Activated CD8-positive, alpha-beta memory T cell treated with anti-CD3 and anti-CD28 coated beads for 36 hours (primary cell): Measurements from ENCODE around the gene CENPA. TPM values are rescaled to one million over a fixed set of nuclear protein-coding genes. Genes with fewer than 3 reads are reported as not detected.
"Not testable (repeated sequence)": the region's sequence is repeated elsewhere in the genome, so short reads cannot be mapped to it uniquely, and the experiment has no call there.

Experiments used
- CTCF ChIA-PET: fragments of 350-600 bp; sonication (Branson Sonifier 250); formaldehyde crosslinking; loops from one replicate; lab custom pipeline; 2021; ENCODE audit warnings: antibody characterized with exemption; lab: Charles Lee
- POLR2A ChIA-PET: fragments of 350-600 bp; sonication (Branson Sonifier 250); formaldehyde crosslinking; loops from one replicate; lab custom pipeline; 2021; ENCODE audit warnings: antibody characterized with exemption; lab: Charles Lee
- total RNA-seq, 2 experiments: library from RNA; stranded (reverse); gene quantifications; one replicate each; pipeline ENCODE4 v1.2.3, GENCODE V29; 2021

The CENPA gene
- total RNA-seq, 2 experiments from 2014 or later: 27.2 to 27.8 TPM

DNA sequence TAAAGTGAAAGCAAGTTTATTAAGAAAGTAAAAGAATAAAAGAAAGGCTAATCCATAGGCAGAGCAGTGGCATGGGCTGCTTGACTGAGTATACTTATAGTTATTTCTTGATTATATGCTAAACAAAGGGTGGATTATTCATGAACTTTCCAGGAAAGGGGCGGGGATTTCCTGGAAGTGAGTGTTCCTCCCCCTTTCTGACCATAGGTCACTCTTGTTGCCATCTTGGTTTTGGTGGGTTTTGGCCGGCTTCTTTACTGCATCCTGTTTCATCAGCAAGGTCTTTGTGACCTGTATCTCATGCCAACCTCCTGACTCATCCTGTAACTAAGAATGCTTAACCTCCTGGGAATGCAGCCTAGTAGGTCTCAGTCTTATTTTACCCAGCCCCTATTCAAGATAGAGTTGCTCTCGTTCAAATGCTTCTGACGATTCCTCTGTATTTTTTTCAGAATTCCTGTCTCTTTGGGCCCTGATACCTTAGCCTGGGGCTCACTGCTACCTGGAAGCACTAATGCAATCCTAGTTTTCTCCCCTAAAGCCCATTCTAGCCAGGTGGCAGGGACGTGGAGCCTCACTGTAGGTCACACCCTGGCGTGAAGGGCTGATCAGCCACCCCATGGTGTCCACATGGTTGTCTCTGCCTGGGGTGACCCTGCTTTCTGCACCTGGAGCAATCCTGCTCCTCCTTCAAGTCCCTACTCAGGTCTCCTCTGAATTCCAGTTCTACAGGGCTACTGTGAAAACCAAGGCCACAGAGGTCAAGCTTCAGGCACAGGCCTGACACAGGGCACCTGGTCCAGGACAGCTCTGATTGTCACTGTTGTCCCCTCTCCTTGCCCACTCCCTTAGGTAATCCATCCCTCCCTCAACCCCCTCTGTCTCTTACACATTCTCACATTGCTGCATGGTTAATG, 27.7 kb upstream of the CENPA start:
- CTCF ChIA-PET: interaction anchor here (1.2 kb wide), 1 partner anchor 12 kb away, joined by 3 read pairs; no protein-coding TSS in a partner anchor
- POLR2A ChIA-PET: no interaction called here

DNA sequence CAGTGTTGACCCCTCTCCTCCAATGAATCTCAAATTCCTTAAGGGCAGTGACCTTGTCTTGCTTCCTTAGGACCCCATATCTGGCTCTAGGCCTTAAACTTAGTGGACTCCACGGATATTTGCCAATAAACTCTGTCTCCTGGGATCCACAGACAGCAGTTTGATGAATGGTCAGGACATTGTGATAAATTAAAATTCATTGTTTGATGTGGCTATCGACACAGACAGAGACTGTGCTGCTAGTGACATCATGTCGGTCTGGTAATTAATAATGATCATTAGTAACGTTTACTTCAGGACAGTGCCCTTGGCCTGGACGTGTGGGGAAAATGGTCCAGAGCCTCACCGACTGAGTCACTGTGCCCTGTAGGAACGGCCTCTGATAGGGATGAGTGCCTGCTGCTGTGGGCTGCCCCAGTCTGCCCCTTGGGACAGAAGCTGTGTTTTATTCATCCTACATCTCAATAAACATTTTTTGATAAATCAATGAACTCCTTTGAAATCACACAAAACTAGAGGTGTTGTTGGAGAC, 27.0 kb upstream of the CENPA start:
- ChIA-PET POLR2A (no interaction called here), CTCF (no interaction called here)

DNA sequence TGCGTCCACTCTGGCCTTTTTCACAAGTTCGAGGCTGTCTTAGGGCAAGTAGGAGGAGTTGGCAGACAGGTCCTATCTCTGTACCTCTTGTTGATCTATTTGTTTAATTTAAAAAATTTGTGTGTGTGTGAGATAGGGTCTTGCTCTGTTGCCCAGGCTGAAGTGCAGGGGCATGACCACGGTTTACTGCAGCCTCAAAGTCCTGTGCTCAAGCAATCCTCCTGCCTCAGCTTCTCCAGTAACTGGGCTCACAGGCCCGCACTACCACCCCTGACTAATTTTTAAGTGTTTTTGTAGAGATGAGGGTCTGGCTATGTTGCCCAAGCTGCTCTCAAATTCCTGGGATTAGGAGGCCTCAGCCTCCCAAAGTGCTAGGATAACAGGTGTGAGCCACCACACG, 26.0 kb upstream of the CENPA start:
- ChIA-PET CTCF (no interaction called here), POLR2A (no interaction called here)

DNA sequence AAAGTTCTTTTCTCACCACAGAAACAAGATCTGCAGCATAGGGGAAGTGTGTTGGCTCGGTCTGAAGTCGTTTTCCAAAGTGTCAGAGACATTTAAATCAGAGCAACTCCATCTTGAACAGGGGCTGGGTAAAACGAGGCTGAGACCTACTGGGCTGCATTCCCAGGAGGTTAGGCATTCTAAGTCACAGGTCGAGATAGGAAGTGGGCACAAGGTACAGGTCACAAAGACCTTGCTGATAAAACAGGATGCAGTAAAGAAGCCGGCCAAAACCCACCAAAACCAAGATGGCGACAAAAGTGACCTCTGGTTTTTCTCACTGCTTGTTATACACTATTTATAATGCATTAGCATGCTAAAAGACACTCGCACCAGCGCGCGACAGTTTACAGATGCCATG, 24.9 kb upstream of the CENPA start:
- POLR2A ChIA-PET, CTCF ChIA-PET: not testable (repeated sequence)

DNA sequence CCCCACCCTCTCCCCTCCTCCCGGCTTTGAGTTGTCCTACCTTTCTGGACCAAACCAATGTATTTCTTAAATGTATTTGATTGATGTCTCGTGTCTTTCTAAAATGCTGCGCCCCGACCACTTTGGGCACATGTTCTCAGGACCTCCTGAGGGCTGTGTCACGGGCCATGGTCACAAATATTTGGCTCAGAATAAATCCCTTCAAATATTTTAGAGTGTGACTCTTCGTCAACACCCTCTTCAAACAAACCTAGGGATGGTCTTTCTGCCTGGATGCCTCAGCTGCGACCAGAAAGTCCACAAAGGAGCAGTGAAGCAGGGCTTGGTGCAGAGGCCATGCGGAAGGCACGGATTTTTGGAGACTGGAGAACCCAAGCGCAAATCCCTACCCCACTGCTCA, 22.8 kb upstream of the CENPA start:
- POLR2A ChIA-PET: interaction anchor here (0.7 kb wide), 1 partner anchor 49 kb away, joined by 3 read pairs; no protein-coding TSS in a partner anchor
- CTCF ChIA-PET: interaction anchor here (1.1 kb wide), 1 partner anchor 19 kb away, joined by 3 read pairs; no protein-coding TSS in a partner anchor

DNA sequence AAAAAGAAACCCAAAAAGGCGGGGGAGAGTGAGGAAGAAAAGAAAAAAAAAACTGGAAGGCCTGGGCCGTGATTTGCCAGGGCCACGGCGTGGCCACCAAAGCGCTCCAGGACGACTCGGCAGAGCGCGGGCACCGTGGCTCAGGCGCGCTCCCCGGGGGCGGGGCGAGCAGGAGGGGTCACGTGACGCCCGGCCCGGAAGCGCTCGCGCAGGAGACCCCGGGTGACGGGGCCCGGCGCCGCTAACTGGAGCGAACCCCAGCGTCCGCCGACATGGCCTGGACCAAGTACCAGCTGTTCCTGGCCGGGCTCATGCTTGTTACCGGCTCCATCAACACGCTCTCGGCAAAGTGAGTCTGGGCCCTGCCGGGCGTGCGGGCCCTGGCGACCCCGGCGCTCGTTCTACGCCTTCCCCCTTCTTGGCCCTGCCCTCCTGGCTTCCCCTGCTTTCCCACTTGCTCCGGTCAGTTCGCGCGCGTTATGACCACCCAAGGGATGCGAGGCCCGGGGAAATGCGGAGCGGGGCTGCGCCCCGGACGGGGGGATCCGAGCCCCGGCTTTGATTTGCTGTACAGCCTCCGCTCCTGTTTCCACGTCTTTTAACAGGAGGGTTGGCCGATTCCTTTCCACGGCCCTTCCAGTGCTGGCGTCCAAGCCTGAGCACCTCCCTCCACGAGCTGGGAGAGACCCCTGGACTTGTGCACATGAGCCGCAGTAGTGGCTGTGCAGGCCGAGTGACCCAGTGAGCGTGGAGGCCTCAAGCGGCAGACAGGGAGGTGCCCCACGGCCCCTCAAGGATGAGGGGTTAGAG, 21.6 kb upstream of the CENPA start, which contains the start of gene SLC35F6:
Gene SLC35F6 (plus strand): TSS at position 207 of the 810 bp plus-strand sequence. CDS start 66 bp downstream, at position 273.
- ChIA-PET CTCF (interaction anchor here (1.3 kb wide), 1 partner anchor 178 kb away, joined by 3 read pairs; no protein-coding TSS in a partner anchor), POLR2A (no interaction called here)

DNA sequence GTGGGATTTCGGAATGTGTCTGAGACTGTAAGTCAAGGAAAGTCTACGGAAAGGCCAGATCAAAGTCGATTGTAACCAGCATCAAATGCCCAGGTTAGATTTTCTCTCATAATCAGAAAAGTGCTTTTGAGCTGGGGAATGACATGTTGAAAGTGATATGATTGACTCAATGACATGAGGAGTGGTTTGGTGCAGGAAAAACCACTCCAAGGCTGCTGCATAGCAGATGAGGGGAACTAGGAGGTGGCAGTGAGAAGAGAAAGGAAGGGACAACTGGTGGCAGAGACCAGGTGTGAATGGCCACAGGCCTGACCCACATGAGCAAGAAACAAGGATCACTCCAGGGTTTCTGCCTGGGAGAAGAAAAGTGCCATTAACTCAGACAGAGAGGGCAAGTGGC, 20.9 kb upstream of the CENPA start:
- POLR2A ChIA-PET: no interaction called here

DNA sequence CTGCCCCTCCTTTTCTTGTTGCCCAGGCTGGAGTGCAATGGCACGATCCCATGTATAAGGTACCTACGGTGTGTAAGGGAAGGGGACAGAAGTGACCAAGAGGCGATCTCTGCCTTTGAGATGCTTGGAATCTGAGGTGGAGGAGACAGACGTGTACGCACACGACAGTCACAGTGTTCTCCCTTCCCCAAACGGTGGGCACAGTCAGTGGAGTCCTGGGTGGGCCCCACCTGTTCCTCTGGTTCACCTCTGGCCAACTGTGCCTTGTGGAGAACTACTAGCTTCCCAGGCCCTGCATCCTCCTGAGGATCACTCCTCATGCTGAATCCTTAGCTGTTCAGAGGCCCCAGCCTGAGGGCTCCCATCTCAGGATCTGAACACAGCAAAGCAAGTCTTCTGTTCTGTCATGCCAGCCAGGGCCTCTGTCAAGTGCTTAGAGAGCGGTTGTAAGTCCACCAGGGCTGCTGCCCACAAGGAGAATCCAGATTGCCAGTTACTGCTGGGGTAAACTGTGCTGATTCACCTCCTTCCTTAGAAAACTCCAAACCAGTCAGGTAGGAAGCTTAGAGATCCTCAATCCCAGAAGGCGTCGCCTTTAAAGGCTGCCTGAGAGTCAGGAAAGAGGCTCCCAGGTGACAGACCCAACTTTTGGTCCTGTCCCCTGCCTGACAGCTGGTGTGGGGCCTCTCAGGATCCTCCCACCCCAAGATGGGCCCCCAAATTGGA, 20.2 kb upstream of the CENPA start:
- ChIA-PET POLR2A (no interaction called here), CTCF (interaction anchor here (1.3 kb wide), 1 partner anchor 177 kb away, joined by 3 read pairs; no protein-coding TSS in a partner anchor)

More for the DNA sequence above, 20.9 kb upstream of the CENPA start:
- CTCF ChIA-PET: interaction anchor here (1.3 kb wide), 1 partner anchor 178 kb away, joined by 3 read pairs; no protein-coding TSS in a partner anchor

DNA sequence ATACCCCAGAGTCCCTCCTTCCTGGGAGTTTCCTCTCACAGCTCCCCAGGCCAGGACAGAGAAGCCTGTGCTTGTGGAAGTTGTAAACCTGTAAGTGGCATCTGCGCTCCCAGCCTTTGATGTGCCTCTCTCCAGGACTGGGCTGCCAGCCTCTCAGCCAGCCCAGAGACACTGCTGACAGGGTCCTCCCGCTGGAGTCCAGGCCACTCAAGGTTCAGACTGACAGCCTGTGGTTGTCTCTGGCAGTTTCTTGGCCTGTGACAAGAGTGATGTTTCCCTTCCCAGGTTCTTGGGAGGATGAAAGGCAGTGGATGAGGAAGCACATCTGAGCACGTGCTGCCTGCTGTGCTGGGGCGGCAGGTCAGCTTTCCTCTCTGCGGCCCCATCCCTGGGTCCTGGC, 18.7 kb upstream of the CENPA start:
- ChIA-PET POLR2A (no interaction called here), CTCF (no interaction called here)

DNA sequence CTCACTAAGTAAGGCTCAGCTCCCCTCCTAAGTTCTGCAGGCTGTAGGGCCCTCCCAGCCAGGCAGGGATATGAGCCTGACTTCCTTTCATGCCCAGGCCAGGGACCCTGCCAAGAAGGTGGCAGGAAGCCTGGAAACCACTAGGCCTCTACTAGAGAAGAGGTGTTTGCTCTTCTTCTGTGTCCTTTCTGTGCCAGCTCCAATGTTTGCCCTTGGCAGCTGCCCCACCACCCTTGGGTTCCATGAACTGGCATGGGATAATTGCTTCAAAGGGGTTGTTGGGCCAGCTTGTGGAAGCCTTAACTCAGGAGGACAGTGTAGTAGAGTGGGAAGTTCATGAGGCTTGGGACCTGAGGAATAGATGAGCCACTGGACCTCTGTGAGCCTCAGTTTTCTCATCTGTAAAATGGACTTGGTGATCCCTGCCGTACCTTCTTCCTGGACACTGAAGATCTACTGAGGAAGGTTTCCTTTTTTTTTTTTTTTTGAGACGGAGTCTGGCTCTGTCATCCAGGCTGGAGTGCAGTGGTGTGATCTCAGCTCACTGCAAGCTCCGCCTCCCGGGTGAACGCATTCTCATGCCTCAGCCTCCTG, 17.9 kb upstream of the CENPA start:
- POLR2A ChIA-PET: no interaction called here
- CTCF ChIA-PET: interaction anchor here (0.6 kb wide), 1 partner anchor 153 kb away, joined by 3 read pairs; no protein-coding TSS in a partner anchor

DNA sequence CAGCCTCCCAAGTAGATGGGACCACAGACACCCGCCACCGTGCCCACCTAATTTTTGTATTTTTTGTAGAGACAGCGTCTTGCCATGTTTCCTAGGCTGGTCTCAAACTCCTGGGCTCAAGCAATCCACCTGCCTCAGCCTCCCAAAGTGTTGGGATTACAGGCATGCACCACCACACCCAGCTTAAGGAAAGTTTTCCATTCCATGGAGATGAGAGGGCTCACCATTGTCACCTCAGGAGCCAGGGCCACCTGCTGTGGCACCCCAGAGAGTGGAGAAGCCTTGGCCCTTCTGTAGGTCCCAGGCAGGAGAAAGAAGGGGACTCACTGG, 17.1 kb upstream of the CENPA start:
- ChIA-PET CTCF (interaction anchor here (0.6 to 0.9 kb wide), 2 partner anchors 17 to 152 kb away, joined by 3 read pairs; partner anchors contain the start of gene CENPA), POLR2A (interaction anchor here (0.7 kb wide), 1 partner anchor 21 kb away, joined by 9 read pairs; no protein-coding TSS in a partner anchor)

DNA sequence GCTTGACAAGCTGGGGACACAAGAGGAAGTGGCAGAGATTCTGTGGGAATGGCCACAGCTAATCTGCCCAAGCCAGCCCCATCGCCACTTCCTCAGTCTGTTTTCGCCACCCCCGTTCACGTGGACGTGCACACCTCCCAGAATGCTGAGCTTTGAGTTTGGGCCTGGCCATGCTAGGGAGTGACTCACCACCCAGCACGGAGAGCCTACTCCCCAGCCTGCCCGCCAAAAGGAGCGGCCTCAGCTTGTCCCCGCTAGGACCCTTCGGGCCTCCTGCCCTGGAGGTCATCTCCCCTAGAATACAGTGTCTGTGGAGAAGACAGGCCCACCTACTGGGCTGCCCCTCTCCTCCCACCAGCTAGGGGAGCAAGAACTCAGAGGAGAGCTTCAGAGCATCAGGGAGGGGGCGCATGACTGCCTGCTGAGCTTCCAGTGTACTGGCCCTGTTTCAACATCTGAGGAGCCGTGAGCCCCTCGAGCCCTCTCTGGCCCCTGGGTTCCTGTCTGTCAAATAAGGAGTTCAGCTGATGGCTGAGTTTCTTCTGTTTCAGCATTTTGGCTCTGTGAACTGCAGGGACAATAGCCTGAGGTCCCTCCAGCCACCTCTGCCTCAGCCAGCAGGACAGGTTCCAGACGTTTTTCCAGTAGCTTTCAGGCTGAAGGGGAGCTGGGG, 16.6 kb upstream of the CENPA start:
- ChIA-PET POLR2A (interaction anchor here (0.7 kb wide), 1 partner anchor 21 kb away, joined by 9 read pairs; no protein-coding TSS in a partner anchor), CTCF (interaction anchor here (0.9 kb wide), 1 partner anchor 17 kb away, joined by 3 read pairs; the partner anchor contains the start of gene CENPA)

DNA sequence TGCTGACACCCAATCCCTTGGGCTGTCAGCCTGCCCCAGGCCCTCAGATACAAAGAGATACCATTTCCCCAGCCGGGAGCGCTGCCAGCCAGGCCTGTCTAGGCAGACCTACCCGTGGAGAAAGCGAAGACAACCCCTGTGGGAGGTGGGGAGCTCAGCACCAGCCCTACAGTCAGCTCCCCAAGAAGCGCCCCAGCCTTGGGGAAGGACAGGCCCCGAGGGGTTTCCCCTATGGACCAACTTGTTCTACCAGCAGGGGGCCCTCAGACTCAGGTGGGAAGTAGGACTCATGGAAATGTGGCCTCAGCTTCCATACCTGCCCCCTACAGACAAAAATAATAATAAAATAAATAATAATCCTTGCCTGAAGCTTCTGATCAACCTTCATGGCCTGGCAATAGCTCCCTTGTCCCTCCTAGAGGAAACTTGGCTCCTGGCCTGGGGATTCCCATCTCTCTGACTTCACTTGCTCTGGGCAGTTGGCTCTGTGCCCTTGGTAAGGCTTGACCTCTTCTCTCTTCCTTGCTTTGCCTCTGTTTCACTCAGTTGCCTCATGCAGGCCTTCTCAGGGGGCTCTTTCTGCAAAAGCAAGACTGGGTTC, 14.8 kb upstream of the CENPA start:
- POLR2A ChIA-PET: no interaction called here
- CTCF ChIA-PET: no interaction called here

DNA sequence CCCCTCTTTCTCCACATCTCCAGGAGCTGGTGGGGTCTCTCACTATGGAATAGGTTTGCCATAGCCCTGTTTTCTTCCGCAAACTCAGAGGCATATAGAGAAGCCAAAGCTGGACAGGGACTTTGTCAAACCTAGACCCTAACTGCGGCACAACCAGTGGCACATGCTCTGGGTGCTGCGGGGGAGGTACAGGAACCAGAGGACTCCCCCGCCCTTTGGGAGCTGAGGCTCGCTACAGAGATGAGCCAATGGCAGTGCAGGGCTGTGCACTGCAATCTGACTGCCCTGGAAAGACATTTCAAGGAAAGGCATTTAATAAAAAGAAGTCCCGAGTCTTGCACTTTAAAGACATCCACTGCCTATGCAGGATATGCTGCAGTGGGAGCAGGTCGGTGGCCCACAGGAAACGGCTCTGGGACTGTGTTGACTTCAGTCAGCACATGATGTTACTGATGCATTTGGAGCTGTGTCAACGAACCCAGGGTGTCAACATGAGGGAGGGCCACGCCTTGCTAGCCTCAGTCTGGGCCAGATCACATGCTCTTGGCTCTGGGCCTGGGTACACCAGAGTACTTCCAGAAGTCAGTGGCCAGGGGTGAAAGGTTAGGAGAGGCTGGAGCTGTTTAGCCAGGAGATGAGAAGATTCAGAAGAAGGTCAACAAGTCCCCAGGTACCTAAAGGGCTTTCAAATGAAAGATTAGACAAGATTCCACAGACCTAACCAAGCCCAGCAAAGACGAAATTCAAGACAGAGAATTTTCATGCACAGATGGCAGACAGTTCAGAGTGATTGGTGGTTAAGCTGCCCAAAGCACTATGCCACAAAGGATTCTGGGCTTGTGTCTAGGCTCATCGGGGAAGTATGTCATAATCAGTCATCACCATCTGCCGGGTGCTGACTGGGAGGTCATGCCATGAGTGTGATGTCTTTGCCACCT, 13.5 kb upstream of the CENPA start:
- ChIA-PET CTCF (no interaction called here), POLR2A (no interaction called here)

DNA sequence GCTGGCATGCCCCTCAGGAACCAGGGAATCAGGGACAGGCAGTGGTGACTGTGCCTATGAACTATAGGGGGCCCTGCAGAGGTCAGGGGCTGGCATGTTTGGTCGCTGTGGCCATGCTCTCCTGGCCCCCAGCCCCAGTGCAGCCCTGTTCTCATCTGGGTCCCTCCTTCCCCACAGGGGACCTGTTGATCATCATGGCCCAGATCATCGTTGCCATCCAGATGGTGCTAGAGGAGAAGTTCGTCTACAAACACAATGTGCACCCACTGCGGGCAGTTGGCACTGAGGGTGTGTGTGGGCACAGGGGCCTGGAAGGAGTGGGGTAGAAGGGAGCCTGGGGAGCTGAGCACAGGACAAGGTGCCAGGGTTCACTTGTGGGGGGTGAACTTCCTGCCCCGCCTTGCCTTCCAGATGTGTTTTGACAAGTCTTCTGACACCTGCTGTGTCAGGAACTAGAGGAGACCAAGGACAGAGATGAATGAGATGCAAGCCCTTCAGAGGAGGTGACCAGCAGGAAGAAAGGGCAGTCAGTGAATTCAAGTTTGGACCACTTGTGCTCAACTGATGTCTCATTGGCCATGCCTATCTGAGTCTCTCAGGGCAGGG, 9.6 kb upstream of the CENPA start:
- CTCF ChIA-PET: interaction anchor here (1.2 kb wide), 1 partner anchor 70 kb away, joined by 3 read pairs; no protein-coding TSS in a partner anchor
- POLR2A ChIA-PET: no interaction called here

DNA sequence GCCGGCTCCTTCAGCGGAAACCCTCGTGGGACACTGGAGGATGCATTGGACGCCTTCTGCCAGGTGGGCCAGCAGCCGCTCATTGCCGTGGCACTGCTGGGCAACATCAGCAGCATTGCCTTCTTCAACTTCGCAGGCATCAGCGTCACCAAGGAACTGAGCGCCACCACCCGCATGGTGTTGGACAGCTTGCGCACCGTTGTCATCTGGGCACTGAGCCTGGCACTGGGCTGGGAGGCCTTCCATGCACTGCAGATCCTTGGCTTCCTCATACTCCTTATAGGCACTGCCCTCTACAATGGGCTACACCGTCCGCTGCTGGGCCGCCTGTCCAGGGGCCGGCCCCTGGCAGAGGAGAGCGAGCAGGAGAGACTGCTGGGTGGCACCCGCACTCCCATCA, 7.8 kb upstream of the CENPA start:
- POLR2A ChIA-PET: interaction anchor here (0.6 kb wide), 1 partner anchor 42 kb away, joined by 5 read pairs; no protein-coding TSS in a partner anchor
- CTCF ChIA-PET: no interaction called here
